Vagina (tissue), 2 donors: ENCODE results near the gene MPV17L2.

Experiments used
- CTCF ChIP-seq, 3 experiments: fragments of 450-650 bp in 2 of 3; fragments of 200-600 bp in 1 of 3; sonication (generic) in 1 of 3; IDR thresholded peaks; one replicate each; pipeline ENCODE4 v1.5.1; 2017 to 2019; ENCODE audit warnings: antibody characterized with exemption in 3 of 3, mild to moderate bottlenecking in 2 of 3, moderate library complexity in 2 of 3
- POLR2AphosphoS5 ChIP-seq, 2 donors: sonication (generic); formaldehyde crosslinking; IDR thresholded peaks; one replicate each; pipeline ENCODE4 v1.9.0; 2017; ENCODE audit warnings: antibody characterized with exemption in 2 of 2, mild to moderate bottlenecking in 2 of 2, low read depth in 1 of 2; ENCODE audit not compliant: insufficient read depth in 1 of 2

- TF ChIP-seq CTCF (IDR thresholded peaks at IDR 0.05) (no peak), POLR2AphosphoS5 (IDR thresholded peaks at IDR 0.05; ENCODE audit: insufficient read depth in 1 of 2, low read depth in 1 of 2) (no peak)
Measured at GRCh38 chr19:18196511-18196845, 3.5 kb downstream of the MPV17L2 start.
